Measurements from ENCODE around the gene SLC13A4.
"Not testable (repeated sequence)": the region's sequence is repeated elsewhere in the genome, so short reads cannot be mapped to it uniquely, and the experiment has no call there.

SLC13A4 gene

GRCh38 chr7:135684699-135685098 lies 43.3 kb downstream of the SLC13A4 start:
- in situ Hi-C loops (cut with MboI; ENCODE audit: low sequenced_read_pairs): no loop called here
- no peak for DNase-seq (ENCODE audit: low spot score in 2 of 2)
- Histone ChIP-seq H3K4me1 (no peaks in the 10 kb centered on the region), H3K27me3 (ENCODE audit: low read depth) (no peaks in the 10 kb centered on the region), H3K4me3 (no peak overlapping the region), H3K36me3 (replicated peaks) (no peaks in the 10 kb centered on the region; the same call in 1 of the 2 replicates), H3K9me3 (no peaks in the 10 kb centered on the region)

GRCh38 chr7:135684136-135684535 lies 43.9 kb downstream of the SLC13A4 start:
- no peaks in the 10 kb centered on the region for H3K4me1 ChIP-seq
- in situ Hi-C loops (cut with MboI; ENCODE audit: low sequenced_read_pairs): no loop called here
- no peak overlapping the region for H3K4me3 ChIP-seq
- H3K27me3 ChIP-seq (ENCODE audit: low read depth): no peaks in the 10 kb centered on the region
- no peaks in the 10 kb centered on the region; the same call in 1 of the 2 replicates for H3K36me3 ChIP-seq (replicated peaks)
- DNase-seq (ENCODE audit: low spot score in 2 of 2): no peak
- H3K9me3 ChIP-seq: no peaks in the 10 kb centered on the region

GRCh38 chr7:135683609-135684008 lies 44.4 kb downstream of the SLC13A4 start:
- Histone ChIP-seq H3K36me3 (replicated peaks) (no peaks in the 10 kb centered on the region; the same call in 1 of the 2 replicates), H3K27me3 (ENCODE audit: low read depth) (no peaks in the 10 kb centered on the region), H3K4me1 (no peaks in the 10 kb centered on the region), H3K9me3 (no peaks in the 10 kb centered on the region), H3K4me3 (no peak overlapping the region)
- in situ Hi-C loops (cut with MboI; ENCODE audit: low sequenced_read_pairs): no loop called here
- DNase-seq (ENCODE audit: low spot score in 2 of 2): no peak

GRCh38 chr7:135682191-135682590 lies 45.8 kb downstream of the SLC13A4 start:
- in situ Hi-C loops (cut with MboI; ENCODE audit: low sequenced_read_pairs): no loop called here
- Histone ChIP-seq H3K4me3 (no peak overlapping the region), H3K4me1 (no peaks in the 10 kb centered on the region), H3K9me3 (no peaks in the 10 kb centered on the region), H3K27me3 (ENCODE audit: low read depth) (no peaks in the 10 kb centered on the region), H3K36me3 (replicated peaks) (no peaks in the 10 kb centered on the region; the same call in 1 of the 2 replicates)
- no peak for DNase-seq (ENCODE audit: low spot score in 2 of 2)

- H3K4me1 ChIP-seq: no peaks in the 10 kb centered on the region
- H3K9me3 ChIP-seq: no peaks in the 10 kb centered on the region
- H3K4me3 ChIP-seq: no peak overlapping the region
- in situ Hi-C loops (cut with MboI; ENCODE audit: low sequenced_read_pairs): no loop called here
- no peaks in the 10 kb centered on the region; the same call in 1 of the 2 replicates for H3K36me3 ChIP-seq (replicated peaks)
- no peak for DNase-seq (ENCODE audit: low spot score in 2 of 2)
- H3K27me3 ChIP-seq (ENCODE audit: low read depth): no peaks in the 10 kb centered on the region
These were observed 46.2 kb downstream of the SLC13A4 start for GRCh38 chr7:135681762-135682161.

- no peaks in the 10 kb centered on the region for H3K4me1 ChIP-seq
- H3K36me3 ChIP-seq (replicated peaks): peaks cover 13% of the 10 kb centered on the region
- in situ Hi-C loops (cut with MboI; ENCODE audit: low sequenced_read_pairs): no loop called here
- H3K4me3 ChIP-seq: no peak overlapping the region
- H3K9me3 ChIP-seq: no peaks in the 10 kb centered on the region
- H3K27me3 ChIP-seq (ENCODE audit: low read depth): no peaks in the 10 kb centered on the region
- DNase-seq (ENCODE audit: low spot score in 2 of 2): no peak
These were observed 49.1 kb downstream of the SLC13A4 start for GRCh38 chr7:135678612-135679575.

- in situ Hi-C loops (cut with MboI; ENCODE audit: low sequenced_read_pairs): loop anchor here (25.0 kb wide), 1 partner anchor 289 kb away; no protein-coding TSS in a partner anchor
- no peaks in the 10 kb centered on the region for H3K9me3 ChIP-seq
- DNase-seq (ENCODE audit: low spot score in 2 of 2): no peak
- H3K4me1 ChIP-seq: no peaks in the 10 kb centered on the region; the same call in 1 of the 2 replicates
- peaks cover 13% of the 10 kb centered on the region; the same call in 1 of the 2 replicates for H3K36me3 ChIP-seq (replicated peaks)
- H3K27me3 ChIP-seq (ENCODE audit: low read depth): no peaks in the 10 kb centered on the region; the same call in 1 of the 2 replicates
- no peak overlapping the region for H3K4me3 ChIP-seq
These were observed 54.7 kb downstream of the SLC13A4 start for GRCh38 chr7:135673360-135673706.

GRCh38 chr7:135672560-135673359 lies 55.2 kb downstream of the SLC13A4 start:
- no peaks in the 10 kb centered on the region for H3K9me3 ChIP-seq
- no peak overlapping the region for H3K4me3 ChIP-seq
- no peaks in the 10 kb centered on the region; the same call in 1 of the 2 replicates for H3K4me1 ChIP-seq
- DNase-seq (ENCODE audit: low spot score in 2 of 2): peak; percentile 47 to 53
- H3K36me3 ChIP-seq (replicated peaks): peaks cover 13% of the 10 kb centered on the region; the same call in 1 of the 2 replicates
- in situ Hi-C loops (cut with MboI; ENCODE audit: low sequenced_read_pairs): loop anchor here (25.0 kb wide), 1 partner anchor 290 kb away; no protein-coding TSS in a partner anchor
- H3K27me3 ChIP-seq (ENCODE audit: low read depth): no peaks in the 10 kb centered on the region; the same call in 1 of the 2 replicates

DNA sequence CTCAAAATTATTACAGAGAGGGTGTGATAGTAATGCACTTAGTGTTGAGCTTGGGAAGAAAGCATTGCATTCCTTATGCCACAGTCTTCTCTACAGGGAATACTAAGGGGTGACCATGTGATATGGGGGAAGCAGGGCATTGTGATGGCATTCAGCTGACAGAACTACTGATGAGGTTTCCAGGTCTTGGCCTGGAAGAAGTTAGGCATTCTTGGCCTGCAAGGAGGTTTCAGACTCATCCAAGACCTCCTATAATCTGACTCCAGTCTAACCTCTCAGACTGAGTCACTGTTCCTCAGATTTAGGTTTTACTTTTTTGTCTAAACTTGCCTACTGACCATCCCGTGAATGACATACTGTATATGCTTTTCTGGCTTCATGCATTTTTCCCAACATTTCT lies 57.8 kb downstream of the SLC13A4 start:
- DNase-seq (ENCODE audit: low spot score in 2 of 2): no peak
- Histone ChIP-seq H3K4me3 (no peak overlapping the region), H3K27me3 (ENCODE audit: low read depth) (no peaks in the 10 kb centered on the region; the same call in 1 of the 2 replicates), H3K9me3 (no peaks in the 10 kb centered on the region), H3K36me3 (replicated peaks) (peaks cover 10% of the 10 kb centered on the region; the same call in 1 of the 2 replicates), H3K4me1 (no peaks in the 10 kb centered on the region; the same call in 1 of the 2 replicates)
- in situ Hi-C loops (cut with MboI; ENCODE audit: low sequenced_read_pairs): loop anchor here (25.0 kb wide), 1 partner anchor 292 kb away; no protein-coding TSS in a partner anchor

DNA sequence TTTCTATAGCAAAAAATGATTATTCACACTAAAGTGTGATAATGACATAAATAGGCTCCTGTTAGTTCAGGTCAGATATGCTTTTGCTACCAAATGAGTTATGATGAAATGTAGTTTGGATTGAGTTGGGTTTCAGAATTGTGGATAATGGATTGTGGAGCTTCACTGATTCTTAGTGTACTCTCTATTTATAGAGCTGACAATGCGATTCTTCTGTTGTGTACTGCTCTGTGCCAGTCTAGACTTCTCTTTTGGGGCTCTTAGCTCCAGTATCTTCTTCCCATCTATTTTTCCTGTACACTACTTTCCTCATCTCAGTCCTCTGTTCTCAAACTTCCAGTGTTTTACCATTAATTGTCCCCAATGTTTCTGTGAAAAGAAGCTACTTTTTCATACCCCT lies 58.2 kb downstream of the SLC13A4 start:
- H3K9me3 ChIP-seq: no peaks in the 10 kb centered on the region
- in situ Hi-C loops (cut with MboI; ENCODE audit: low sequenced_read_pairs): loop anchor here (25.0 kb wide), 1 partner anchor 293 kb away; no protein-coding TSS in a partner anchor
- no peak overlapping the region for H3K4me3 ChIP-seq
- no peaks in the 10 kb centered on the region; the same call in 1 of the 2 replicates for H3K4me1 ChIP-seq
- no peaks in the 10 kb centered on the region; the same call in 1 of the 2 replicates for H3K27me3 ChIP-seq (ENCODE audit: low read depth)
- DNase-seq (ENCODE audit: low spot score in 2 of 2): no peak
- peaks cover 9% of the 10 kb centered on the region; the same call in 1 of the 2 replicates for H3K36me3 ChIP-seq (replicated peaks)

GRCh38 chr7:135668852-135669395 lies 59.1 kb downstream of the SLC13A4 start:
- H3K36me3 ChIP-seq (replicated peaks); H3K4me3 ChIP-seq; H3K4me1 ChIP-seq; H3K27me3 ChIP-seq (ENCODE audit: low read depth); DNase-seq (ENCODE audit: low spot score in 2 of 2); H3K9me3 ChIP-seq: not testable (repeated sequence)
- in situ Hi-C loops (cut with MboI; ENCODE audit: low sequenced_read_pairs): loop anchor here (25.0 kb wide), 1 partner anchor 293 kb away; no protein-coding TSS in a partner anchor

GRCh38 chr7:135667626-135668025 lies 60.4 kb downstream of the SLC13A4 start:
- H3K27me3 ChIP-seq (ENCODE audit: low read depth); H3K4me3 ChIP-seq; H3K4me1 ChIP-seq; H3K36me3 ChIP-seq (replicated peaks); H3K9me3 ChIP-seq; DNase-seq (ENCODE audit: low spot score in 2 of 2): not testable (repeated sequence)
- in situ Hi-C loops (cut with MboI; ENCODE audit: low sequenced_read_pairs): loop anchor here (25.0 kb wide), 1 partner anchor 295 kb away; no protein-coding TSS in a partner anchor

- H3K36me3 ChIP-seq (replicated peaks): no peaks in the 10 kb centered on the region
- H3K4me3 ChIP-seq: no peak overlapping the region
- H3K27me3 ChIP-seq (ENCODE audit: low read depth): no peaks in the 10 kb centered on the region; the same call in 1 of the 2 replicates
- in situ Hi-C loops (cut with MboI; ENCODE audit: low sequenced_read_pairs): loop anchor here (25.0 kb wide), 1 partner anchor 295 kb away; no protein-coding TSS in a partner anchor
- no peak for DNase-seq (ENCODE audit: low spot score in 2 of 2)
- 0 out of 2 replicates have a peak, but pooled peaks cover 4% of the 10 kb centered on the region for H3K4me1 ChIP-seq
- no peaks in the 10 kb centered on the region for H3K9me3 ChIP-seq
These were observed 61.1 kb downstream of the SLC13A4 start for GRCh38 chr7:135666846-135667245.
